ENCODE data around the gene PLEKHO2. TPM values are rescaled to one million over a fixed set of nuclear protein-coding genes. Genes with fewer than 3 reads are reported as not detected.

The PLEKHO2 gene
- total and polyA plus RNA-seq, 2 donors (not counting 3 experiments of a cell fraction or from before 2014, with no cell fraction given) = 21.9 to 24.9 TPM

DNA sequence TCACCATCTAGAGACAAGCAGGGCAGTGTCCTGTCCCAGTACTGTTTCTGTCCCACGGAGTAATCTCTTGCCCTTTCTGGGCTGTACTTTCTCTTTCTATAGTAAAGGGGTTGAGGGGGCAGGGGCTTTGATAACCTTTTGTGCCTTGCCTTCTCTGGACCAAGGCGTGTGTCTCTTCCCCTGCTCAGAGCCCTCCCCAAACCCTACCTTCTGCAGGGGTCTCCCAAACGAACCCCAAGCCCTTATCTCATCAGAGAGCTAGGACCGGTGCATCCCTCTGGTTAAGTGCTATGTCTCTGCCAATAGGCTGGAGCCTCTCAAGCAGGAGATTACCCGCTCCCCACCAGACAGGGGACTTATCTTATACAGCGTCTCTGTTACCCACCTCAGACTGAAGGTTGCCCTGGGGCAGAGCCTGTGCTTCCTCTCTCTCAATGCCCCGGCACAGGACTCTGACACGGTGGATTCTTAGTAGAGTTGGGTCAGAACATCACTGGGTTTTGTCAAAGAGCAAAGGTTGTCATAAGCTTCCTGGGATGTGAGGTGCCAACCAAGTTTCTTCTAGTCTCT lies 2.9 kb downstream of the PLEKHO2 start:
- H3K4me1 ChIP-seq (ENCODE audit: control insufficient read depth, extremely low read depth, insufficient read depth, low read length) = peaks cover 41% of the 10 kb centered on the region
- H3K27ac ChIP-seq (ENCODE audit: insufficient read depth, low read depth, low read length) = peak overlapping the region; percentile 30
- no TSS peak for BruUV-seq (replicated peaks)
- intact Hi-C loops (cut with micrococcal nuclease) = loop anchor here (5.0 kb wide), 1 partner anchor 143 kb away; the partner anchor contains the start of gene SPG21
- no peaks in the 10 kb centered on the region for H3K9me3 ChIP-seq (replicated peaks; ENCODE audit: control insufficient read depth, insufficient read depth, low read length)
- POLR2A ChIA-PET = no interaction called here
- dilution Hi-C loops (cut with MboI; ENCODE audit: extremely low pct_ligation_motif_present, low sequenced_read_pairs) = no loop called here
- no peaks in the 10 kb centered on the region for H3K36me3 ChIP-seq (ENCODE audit: control insufficient read depth in 2 of 2, extremely low read depth in 1 of 2, insufficient read depth in 2 of 2, low read length in 2 of 2)
- H2AFZ ChIP-seq (ENCODE audit: low read depth, low read length) = no peak overlapping the region
- H3K9ac ChIP-seq (replicated peaks; ENCODE audit: extremely low read depth, insufficient read depth, low read length) = no peak overlapping the region
- no peak for TF ChIP-seq GATA2 (IDR thresholded peaks at IDR 0.05; ENCODE audit: insufficient read depth, insufficient read length, low read depth, low read length)
- peaks cover 68% of the 10 kb centered on the region for H3K79me2 ChIP-seq (ENCODE audit: control insufficient read depth, insufficient read depth, low read length)
- CTCF ChIA-PET = interaction anchor here (1.0 to 2.3 kb wide), 5 partner anchors 9 to 61 kb away, joined by 3 to 5 read pairs (median 4); no protein-coding TSS in a partner anchor
- H3K9me1 ChIP-seq (replicated peaks; ENCODE audit: control insufficient read depth, extremely low read depth, insufficient read depth, low read length) = no peaks in the 10 kb centered on the region
- no peaks in the 10 kb centered on the region for H3K27me3 ChIP-seq (ENCODE audit: control insufficient read depth in 2 of 2, insufficient read depth in 2 of 2, low read length in 2 of 2)
- FAIRE-seq (no peak), DNase-seq (ENCODE audit: low read depth, low spot score) (no peak)
- peak overlapping the region in 1 of 3 experiments; percentile 5 for H3K4me3 ChIP-seq (replicated peaks in 1 of 3; ENCODE audit: insufficient read depth in 1 of 3, low read depth in 1 of 3, low read length in 3 of 3)
- H4K20me1 ChIP-seq (replicated peaks; ENCODE audit: control insufficient read depth, extremely low read depth, insufficient read depth, low read length) = no peaks in the 10 kb centered on the region
- peak overlapping the region; percentile 7 for H3K4me2 ChIP-seq (ENCODE audit: insufficient read depth, low read length)

DNA sequence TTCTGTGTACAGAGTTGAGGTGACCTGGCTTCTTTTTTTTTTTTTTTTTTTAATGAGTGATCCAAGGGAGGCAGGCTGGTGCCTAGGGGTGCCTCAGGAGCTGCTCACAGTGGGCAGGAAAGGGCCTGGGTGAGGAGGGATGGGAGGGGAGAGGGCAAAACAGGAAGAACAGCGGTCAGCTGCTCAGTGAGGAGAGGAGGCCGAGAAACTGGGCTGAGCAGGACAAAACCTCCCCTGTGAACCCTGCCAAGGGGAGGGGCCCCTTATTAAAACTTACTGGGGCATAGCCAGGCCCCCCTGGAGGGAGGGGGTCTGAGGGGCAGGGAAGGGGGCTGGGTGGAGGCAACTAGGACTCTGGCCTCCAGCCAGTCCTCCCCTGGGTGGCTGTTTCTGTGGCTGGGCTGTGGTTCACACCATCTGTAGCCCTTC lies 3.5 kb downstream of the PLEKHO2 start:
- Histone ChIP-seq H3K9me3 (replicated peaks; ENCODE audit: control insufficient read depth, insufficient read depth, low read length) (no peaks in the 10 kb centered on the region), H4K20me1 (replicated peaks; ENCODE audit: control insufficient read depth, extremely low read depth, insufficient read depth, low read length) (no peaks in the 10 kb centered on the region), H3K27ac (ENCODE audit: insufficient read depth, low read depth, low read length) (peak overlapping the region; percentile 30), H3K9ac (replicated peaks; ENCODE audit: extremely low read depth, insufficient read depth, low read length) (no peak overlapping the region), H3K4me3 (replicated peaks in 1 of 3; ENCODE audit: insufficient read depth in 1 of 3, low read depth in 1 of 3, low read length in 3 of 3) (no peak overlapping the region), H3K9me1 (replicated peaks; ENCODE audit: control insufficient read depth, extremely low read depth, insufficient read depth, low read length) (no peaks in the 10 kb centered on the region), H3K4me1 (ENCODE audit: control insufficient read depth, extremely low read depth, insufficient read depth, low read length) (peaks cover 41% of the 10 kb centered on the region), H3K79me2 (ENCODE audit: control insufficient read depth, insufficient read depth, low read length) (peaks cover 68% of the 10 kb centered on the region), H3K27me3 (ENCODE audit: control insufficient read depth in 2 of 2, insufficient read depth in 2 of 2, low read length in 2 of 2) (no peaks in the 10 kb centered on the region), H3K36me3 (ENCODE audit: control insufficient read depth in 2 of 2, extremely low read depth in 1 of 2, insufficient read depth in 2 of 2, low read length in 2 of 2) (no peaks in the 10 kb centered on the region), H2AFZ (ENCODE audit: low read depth, low read length) (no peak overlapping the region), H3K4me2 (ENCODE audit: insufficient read depth, low read length) (peak overlapping the region; percentile 7)
- ChIA-PET POLR2A (no interaction called here), CTCF (interaction anchor here (1.1 to 2.3 kb wide), 4 partner anchors 9 to 60 kb away, joined by 3 to 5 read pairs (median 4); no protein-coding TSS in a partner anchor)
- no TSS peak for BruUV-seq (replicated peaks)
- intact Hi-C loops (cut with micrococcal nuclease) = no loop called here
- TF ChIP-seq POLR2A (IDR thresholded peaks at IDR 0.05; ENCODE audit: low read depth, low read length) (no peak), EZH2 (IDR thresholded peaks at IDR 0.05; ENCODE audit: borderline replicate concordance, low read depth, low read length, severe bottlenecking) (no peak), MYC (IDR thresholded peaks at IDR 0.05; ENCODE audit: low read depth, low read length) (no peak), GATA2 (IDR thresholded peaks at IDR 0.05; ENCODE audit: insufficient read depth, insufficient read length, low read depth, low read length) (no peak), POLR2AphosphoS5 (IDR thresholded peaks at IDR 0.05; ENCODE audit: insufficient read depth, low read depth, low read length) (no peak), JUN (IDR thresholded peaks at IDR 0.05; ENCODE audit: borderline replicate concordance, insufficient read depth, insufficient read length, low read depth) (no peak), FOS (IDR thresholded peaks at IDR 0.05; ENCODE audit: borderline replicate concordance, insufficient read depth, low read length) (no peak)
- TF ChIP-seq, protein P1, sequence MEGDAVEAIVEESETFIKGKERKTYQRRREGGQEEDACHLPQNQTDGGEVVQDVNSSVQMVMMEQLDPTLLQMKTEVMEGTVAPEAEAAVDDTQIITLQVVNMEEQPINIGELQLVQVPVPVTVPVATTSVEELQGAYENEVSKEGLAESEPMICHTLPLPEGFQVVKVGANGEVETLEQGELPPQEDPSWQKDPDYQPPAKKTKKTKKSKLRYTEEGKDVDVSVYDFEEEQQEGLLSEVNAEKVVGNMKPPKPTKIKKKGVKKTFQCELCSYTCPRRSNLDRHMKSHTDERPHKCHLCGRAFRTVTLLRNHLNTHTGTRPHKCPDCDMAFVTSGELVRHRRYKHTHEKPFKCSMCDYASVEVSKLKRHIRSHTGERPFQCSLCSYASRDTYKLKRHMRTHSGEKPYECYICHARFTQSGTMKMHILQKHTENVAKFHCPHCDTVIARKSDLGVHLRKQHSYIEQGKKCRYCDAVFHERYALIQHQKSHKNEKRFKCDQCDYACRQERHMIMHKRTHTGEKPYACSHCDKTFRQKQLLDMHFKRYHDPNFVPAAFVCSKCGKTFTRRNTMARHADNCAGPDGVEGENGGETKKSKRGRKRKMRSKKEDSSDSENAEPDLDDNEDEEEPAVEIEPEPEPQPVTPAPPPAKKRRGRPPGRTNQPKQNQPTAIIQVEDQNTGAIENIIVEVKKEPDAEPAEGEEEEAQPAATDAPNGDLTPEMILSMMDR (IDR thresholded peaks at IDR 0.05; ENCODE audit: extremely low read depth in 1 of 2, insufficient read depth in 1 of 2, low read depth in 1 of 2, low read length in 2 of 2) = no peak
- TF ChIP-seq, protein P2, sequence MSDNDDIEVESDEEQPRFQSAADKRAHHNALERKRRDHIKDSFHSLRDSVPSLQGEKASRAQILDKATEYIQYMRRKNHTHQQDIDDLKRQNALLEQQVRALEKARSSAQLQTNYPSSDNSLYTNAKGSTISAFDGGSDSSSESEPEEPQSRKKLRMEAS (IDR thresholded peaks at IDR 0.05; ENCODE audit: insufficient read depth, insufficient read length) = no peak
- DNase-seq (ENCODE audit: low read depth, low spot score) (peak; percentile 53), FAIRE-seq (peak; percentile 94)
- dilution Hi-C loops (cut with MboI; ENCODE audit: extremely low pct_ligation_motif_present, low sequenced_read_pairs) = no loop called here
